Stimulated activated CD4-positive, alpha-beta T cell treated with anti-CD3 and anti-CD28 coated beads, Interleukin-12 subunit alpha, Interleukin-12 subunit beta, amount 100 ng/mL, for 24 hours (primary cell): Measurements from ENCODE around the gene HELZ.
"Not testable (repeated sequence)": the region's sequence is repeated elsewhere in the genome, so short reads cannot be mapped to it uniquely, and the experiment has no call there.

Experiments
- DNase-seq, 2 experiments: peaks; one replicate each; pipeline ENCODE4 v3.0.0-alpha.2; 2020; ENCODE audit warnings: low read depth in 2 of 2

Gene HELZ

DNA sequence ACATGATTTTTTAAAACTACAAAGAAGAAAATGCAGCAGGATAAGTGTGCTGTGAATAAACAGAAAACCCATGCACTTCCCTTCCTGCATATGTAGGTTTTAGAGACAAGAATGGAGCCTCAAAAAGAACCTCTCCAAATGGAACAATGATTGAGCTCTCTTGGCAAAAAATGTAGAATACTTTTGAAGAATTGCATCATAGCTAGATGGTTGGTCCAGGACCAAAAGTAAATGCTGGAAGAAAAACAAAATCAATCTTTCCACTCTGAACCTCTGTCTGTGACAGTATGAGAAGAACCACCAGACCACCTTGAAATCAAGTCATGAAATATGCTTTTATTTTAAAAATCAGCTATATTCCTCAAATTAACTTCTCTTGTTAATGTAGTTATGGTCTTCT lies 17.5 kb downstream of the HELZ start:
- no peak for DNase-seq

DNA sequence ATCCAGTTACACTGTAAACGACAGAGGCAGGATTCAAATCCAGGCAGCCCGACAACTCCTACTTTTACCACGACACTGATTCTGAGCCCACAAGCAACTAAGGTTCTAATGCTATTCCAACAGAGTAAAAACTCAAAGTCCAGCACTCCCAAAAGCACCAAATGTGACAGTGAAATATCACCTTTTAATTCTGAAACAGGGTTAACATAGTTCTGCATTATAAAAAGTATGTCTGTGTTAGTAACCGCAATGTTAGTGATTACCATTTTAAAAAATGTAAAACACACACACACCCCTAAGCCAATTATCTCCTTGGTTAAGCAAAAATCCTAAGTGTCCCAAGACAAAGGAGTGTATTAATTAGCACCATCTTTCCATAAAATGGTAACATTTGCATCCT lies 19.7 kb downstream of the HELZ start:
- DNase-seq, result no peak

DNA sequence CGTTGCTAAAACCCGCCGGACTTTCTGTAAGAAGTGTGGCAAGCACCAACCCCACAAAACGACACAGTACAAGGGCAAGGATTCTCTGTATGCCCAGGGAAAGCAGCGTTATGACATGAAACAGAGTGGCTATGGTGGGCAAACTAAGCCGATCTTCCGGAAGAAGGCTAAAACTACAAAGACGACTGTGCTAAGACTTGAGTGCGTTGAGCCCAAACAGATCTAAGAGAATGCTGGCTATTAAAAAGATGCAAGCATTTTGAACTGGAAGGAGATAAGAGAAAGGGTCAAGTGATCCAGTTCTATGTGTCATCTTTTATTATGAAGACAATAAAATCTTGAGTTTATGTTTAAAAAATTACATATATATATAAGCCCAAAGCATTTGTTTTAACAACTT lies 20.3 kb downstream of the HELZ start:
- DNase-seq, result no peak

DNA sequence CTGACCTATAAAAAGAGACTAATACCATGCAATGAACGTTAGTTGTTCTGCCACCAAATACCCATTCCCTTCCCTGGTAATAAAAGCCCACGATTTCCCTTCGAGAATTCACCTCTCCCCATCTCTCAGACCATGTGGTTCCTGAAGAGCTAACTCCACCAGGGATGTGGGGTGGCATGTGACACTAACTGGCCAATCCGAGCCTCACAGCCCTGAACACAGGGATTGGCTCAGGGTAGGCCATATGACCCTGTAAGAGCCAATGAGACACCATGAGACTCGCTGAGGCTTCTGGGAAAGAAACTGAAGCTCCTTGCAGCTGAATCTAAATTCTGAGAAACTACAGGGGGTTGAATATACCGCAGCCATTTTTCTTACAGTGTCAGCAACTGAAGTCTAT lies 21.1 kb downstream of the HELZ start:
- DNase-seq, result no peak

DNA sequence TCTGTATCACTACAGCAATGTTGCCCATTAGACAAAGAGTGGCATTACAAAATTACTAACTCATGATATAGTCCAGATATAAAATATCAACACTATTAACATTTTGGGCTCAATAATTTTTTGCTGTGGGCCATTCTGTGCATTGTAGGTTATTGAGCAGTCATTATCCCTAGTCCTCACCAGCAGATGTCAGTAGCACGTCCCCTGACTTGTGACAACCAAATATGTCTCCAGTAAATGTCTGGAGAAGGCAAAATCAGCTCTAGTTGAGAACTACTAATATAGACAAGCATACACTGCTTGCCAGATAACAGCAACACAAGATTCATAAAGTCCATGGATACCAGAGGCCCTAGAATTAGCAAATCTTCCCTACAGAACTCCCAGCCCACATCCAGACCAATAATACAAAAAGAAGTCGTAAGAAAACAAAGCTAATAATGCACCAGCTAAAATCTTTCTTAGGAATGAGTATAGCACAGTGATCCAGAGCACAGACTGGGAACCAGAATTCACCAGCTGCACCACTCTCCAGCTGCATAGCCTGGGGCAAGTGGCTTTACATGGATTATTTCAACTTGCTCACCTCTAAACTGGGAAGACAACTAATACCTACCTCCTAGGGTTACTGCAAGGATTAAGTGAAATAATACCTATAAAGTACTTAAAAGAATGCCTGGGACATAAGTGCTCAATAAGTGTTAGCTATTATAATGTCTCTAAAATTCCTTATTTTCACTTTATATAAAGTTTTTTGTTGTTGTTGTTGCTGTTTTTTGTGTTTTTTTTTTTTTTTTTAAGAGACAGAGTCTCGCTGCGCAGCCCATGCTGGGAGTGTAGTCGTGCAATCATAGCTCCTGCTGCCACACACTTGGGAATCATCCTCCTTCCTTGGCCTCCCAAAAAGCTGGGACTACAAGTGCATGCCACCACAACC lies 23.7 kb downstream of the HELZ start:
- no peak for DNase-seq

DNA sequence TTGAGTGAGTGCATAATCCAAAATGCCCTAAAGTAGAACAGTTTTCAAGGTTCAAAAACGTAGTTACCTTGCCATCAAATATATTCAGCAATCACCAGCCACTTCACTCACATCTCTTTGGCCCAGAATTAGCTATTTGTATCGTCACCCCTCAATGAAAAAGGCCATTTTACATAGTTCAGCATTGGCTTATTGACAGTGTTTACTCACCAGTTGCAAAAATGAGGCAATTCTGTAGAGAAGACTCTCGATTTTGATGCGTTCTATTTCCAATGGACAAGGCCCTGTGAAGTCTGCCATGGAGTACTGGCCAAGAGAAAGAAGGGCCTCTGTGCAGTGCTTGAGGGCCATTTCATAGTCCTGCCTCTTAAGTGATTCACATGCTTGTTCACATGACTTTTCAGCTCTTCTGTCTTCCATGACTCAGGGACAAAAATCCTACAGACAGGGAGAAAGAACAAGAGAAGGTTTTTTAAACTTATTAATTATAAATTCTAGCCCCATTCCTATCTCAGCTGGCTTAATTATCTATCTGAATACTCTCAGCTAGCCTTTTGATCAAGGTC lies 26.5 kb downstream of the HELZ start:
- DNase-seq, result no peak

DNA sequence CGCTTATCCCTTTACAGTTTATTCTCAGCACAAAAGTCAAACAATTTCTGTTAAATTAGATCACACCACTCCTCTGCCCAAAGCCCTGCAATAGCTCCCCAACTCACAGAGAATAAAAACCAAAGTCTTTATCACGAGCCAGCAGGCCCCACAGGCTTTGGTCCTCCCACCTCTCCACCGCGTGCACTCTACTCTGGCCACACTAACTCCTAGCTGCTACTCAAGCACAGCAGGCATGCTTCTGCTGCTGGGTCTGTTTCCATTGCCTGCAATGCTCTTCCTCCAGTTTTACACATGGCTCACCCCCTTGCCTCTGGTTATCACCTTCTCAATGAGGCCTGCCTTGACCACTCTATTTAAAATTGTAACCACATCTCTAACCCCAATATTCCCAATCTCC lies 27.6 kb downstream of the HELZ start:
- DNase-seq, result no peak

DNA sequence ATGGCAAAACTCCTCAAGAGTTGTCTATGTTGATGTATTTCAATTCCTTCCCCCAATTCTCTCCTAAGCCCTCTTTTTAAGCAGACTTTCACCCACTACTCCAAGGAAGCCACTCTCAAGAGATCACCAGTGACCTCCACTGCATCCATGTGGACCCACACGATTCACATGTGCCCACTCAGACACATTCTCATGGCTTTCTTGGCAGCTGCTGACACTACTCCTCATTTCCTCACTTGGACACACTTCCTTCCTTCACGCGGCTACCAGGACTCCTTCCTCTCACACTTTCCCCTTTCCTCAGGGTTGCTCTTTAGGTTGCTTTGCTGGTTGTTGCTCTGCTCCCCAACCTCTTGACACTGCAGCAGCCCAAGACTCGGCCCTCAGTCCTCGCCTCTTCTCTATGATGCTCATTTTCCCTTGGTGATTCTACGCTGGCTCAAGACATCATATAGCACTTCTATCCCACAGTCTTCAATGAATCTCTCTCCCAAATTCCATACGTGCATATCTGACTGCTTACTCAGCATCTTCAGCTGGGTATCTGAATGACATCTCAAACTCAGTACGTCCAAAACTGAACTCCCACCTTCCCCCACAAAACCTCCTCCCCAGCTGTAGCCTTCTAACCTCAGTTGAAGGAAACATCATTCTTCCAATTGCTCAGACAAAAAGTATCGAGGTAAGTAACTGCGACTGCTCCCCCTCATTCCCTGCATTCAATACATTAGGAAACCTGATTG lies 28.2 kb downstream of the HELZ start:
- no peak for DNase-seq

DNA sequence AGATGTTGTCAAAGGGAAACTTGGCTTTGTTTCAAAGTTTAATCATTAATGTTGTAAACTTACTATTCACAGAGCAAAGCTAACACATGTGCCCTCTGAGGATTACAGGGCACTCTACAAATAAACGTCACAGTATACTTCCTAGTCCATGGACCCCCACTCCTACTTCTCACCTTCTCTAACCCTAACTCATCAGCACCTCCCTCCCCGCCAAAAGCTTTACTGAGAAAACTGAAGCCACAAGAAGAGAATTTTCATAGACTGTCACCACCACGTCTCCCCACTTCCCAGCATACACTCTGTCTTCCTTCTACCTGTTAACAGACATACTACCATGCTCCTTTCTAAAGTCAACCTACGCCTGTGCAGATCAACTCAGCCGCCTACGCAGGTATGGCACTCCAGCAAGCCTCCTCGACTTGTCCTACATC lies 29.0 kb downstream of the HELZ start:
- DNase-seq, result no peak

DNA sequence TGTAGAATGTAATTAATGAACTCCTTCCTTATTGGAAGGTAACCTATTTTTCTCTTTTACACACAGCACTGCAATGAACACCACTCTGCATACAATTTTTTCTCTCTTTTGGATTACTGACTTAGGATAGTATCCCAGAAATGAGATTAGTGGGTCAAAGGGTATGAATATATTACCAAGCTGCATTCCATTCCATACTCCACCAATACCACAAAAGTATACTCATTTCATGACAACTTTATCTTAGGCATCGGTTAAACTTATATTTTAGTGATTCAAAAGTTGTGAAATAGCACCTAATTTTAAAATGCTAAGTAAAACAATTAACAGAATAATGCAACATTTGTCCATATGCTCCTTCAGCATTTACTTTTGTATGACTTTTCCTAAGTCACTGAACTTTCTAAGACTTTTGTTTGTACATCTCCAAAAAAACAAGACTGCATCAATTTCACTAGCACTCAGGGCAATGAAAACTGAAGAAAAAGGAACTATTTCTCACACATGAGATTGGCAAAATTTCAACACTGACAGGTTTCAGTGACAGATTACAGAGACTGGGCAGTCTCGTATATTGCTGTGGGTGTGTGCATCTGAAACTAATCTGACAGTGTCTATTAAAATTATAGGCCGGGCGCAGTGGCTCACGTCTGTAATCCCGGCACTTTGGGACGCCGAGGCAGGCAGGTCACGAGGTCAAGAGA lies 32.1 kb downstream of the HELZ start:
- no peak for DNase-seq

DNA sequence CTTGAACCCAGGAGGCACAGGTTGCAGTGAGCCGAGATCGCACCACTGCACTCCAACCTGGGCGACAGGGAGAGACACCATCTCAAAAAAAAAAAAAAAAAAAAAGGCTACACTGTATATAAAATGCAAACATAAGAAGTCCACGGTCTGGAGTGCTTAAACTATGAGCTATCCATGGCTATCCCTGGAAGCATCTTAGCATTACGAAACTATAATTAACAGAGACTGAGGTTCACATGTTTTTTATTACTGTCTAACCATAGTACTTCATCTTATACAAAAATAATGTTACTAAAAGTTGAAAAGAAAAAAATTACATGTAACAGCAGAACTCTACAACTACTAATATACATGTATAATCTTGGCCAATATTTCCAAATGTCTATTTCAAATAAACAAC lies 32.8 kb downstream of the HELZ start:
- no peak for DNase-seq

DNA sequence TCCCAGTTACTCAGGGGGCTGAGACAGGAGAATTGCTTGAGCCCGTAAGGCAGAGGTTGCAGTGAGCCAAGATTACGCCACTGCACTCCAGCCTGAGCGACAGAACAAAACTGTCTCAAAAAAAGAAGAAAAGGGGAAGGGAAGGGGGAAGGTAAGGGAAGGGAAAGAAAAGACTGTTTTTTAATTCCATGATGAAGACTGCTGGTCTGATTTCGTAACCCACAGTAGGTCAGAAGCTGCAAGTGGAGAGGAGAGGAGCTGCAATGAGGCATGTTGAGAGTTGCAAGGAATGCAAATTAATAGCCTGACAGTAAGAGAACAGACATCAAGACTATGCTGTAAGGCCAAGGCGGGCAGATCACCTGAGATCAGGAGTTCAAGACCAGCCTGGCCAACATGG lies 33.3 kb downstream of the HELZ start:
- DNase-seq, result no peak

DNA sequence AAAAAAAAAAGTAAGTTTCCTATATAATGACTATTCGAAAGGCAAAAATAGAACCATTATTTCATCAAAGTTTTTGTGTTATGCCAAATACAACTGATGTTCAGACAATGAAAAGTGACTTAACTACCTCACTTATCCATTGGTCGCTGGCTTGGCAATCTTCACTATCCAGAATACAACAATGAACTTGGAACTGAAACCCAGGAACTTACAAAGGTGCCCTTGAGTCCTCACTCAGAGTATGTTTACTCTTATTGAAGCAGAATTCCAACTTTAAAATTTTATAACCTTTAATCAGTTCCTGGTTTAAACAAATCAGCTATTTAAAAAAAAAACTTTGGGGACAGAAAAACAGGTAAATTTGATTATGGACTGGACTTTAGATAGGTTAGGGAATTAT lies 34.1 kb downstream of the HELZ start:
- no peak for DNase-seq

DNA sequence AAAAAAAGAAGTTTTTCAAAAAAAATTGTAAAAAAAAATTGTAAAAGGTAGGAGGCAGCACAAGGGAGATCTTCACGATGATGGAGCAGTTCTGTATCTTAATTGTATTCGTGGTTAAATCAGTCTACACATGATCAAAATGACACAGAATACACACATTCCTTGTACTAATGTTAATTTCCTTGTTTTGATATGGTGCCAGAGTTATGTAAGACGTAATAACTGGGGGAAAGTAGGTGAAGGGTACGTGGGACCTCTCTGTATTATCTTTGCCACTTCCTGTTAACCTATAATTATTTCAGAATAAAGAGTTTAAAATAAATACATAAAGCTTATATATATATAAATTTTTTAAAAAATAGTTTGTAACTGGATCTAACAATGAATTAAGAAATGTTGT lies 36.8 kb downstream of the HELZ start:
- no peak for DNase-seq

DNA sequence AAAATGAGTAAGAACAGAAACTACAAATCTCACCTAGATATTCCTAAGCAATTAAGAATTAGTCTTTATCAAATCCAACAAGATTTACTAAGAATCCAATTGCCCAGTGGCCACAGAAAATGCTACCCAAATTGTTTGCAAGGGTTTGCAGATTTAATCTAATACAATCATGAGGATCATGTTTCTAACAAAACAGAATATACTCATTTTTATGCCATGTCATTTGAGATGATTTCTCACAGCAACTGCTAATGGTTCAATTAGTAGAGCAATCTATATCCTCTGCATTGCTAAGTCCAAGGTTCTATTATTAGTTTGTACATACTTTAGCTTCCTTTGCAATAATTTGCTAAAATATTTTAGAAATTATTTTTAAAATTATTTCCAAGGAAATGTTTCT lies 41.2 kb downstream of the HELZ start:
- DNase-seq, result no peak

DNA sequence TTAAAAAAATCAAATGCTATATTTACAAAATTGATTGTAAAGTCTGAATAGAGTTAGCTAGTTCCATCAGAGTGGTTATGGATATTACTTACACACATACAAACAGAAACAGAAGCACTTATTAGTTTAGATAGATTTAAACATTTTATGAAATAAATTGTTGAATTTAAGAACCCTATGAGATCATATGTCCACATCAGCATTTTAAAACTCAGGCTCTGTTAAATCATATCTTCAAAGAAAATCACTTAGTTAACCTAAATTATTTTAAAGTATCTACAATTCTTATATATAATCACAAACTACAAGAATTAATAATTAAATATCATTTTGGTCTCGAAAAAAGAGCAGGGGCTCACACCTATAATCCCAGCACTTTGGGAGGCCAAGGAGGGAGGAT lies 42.5 kb downstream of the HELZ start:
- no peak for DNase-seq

DNA sequence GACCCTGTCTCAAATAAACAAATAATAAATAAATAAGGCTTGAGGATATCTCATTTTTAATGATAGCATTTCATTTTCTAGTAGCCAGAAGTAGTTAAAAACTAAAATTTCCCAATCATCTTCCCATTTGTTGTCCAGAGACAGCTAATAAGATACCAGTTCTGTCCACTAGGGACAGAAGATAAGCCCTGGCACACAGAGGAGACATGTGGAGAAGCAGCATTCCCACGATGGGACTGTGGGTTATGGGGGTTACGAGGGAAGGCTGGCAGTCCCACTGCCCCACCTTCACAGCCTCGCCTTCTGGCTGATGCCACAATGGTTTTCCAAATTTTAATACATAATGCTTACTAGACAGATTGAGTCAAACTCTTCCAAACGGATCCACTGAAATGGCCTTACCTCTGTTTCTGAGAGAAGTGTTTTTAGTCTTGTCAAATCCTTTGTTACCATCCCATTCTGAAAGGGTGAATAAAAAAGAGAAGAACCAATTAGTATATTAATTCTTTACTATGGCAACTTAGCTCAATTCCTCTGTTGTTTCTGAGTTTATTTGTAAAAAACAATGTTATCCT lies 44.2 kb downstream of the HELZ start:
- no peak for DNase-seq

DNA sequence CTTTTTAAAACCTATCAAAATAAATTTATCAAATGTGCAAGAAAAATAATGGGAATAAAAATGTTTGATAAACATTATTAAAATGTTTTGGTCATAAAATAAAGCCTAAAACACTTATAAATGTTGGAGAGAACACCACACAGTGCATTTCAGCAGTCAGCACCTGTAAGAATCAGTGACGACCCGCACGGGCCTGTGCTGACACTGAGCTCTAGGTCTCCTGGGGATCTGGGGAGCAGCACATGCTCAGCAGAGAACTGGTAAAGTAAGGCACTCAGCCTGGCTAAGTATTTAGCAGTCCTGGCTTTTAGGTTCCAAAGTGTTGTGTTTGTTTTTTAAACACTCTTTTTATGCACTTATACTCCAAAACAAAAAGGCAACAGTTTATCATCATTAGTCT lies 46.9 kb downstream of the HELZ start:
- no peak for DNase-seq

DNA sequence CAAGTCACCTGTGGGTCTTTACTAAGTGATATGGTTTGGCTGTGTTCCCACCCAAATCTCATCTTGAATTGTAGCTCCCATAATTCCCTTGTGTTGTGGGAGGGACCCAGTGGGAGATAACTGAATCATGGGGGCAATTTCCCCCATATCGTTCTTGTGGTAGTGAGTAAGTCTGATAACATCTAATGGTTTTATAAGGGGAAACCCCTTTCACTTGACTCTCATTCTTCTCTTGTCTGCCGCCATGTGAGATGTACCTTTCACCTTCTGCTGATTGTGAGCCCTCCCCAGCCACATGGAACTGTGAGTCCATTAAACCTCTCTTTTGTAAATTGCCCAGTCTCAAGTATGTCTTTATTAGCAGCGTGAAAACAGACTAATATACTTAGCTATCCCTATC lies 48.0 kb downstream of the HELZ start:
- not testable (repeated sequence) for DNase-seq

DNA sequence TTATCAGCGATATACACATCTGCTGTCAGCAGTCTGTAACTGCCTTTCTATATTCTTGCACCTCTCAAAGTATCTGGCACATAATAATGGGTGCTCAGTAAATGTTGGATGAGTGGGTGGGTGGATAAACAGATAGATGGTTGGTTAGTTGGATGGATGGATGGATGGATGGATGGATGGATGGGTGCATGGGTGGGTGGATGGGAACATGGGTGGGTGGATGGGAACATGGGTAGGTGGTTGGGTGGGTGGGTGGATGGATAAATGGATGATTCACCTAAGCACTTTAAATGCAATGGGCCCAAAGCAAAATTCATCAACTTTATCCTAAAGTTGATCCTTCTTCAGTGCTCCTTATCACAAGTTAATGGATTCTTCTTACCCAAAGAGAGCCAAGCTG lies 48.6 kb downstream of the HELZ start:
- DNase-seq, result no peak

DNA sequence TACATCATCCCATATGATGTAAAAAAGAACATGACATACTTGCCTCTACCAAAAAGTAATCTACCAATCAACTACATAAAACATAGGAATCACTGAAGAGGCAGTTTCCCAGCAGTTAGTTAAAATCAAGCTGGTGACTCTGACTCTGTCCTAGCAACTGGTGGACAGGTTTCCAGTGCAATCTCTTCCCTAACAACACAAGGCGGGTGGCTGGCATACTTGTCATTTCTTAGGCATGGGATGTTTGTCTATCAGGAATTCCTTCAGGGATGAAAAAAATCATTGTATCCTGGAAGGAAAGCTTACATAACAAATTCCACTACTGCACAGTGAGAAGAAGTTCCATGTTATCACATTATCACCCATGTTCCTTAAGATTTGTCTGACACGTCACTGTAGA lies 50.9 kb downstream of the HELZ start:
- no peak for DNase-seq

DNA sequence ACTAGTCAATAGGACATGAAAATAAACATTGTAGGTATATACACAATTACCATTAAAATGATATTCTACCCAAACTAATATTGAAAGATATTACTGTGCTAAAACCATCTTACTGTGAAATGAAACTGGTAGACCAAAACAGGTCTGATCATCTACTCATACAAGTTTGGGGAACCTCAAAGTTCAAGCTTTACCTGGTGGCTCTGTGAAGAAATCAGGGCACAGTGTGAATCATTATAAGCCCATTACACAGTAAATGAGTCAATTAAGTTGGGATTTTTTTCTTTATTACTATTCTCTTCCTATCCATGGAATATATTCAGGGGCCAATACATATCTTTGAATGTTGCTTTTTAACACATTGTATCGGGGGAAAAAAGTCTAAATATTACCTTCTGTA lies 57.1 kb downstream of the HELZ start:
- DNase-seq, result no peak
